Measurements from ENCODE around the gene ACBD7. TPM values are rescaled to one million over a fixed set of nuclear protein-coding genes. Genes with fewer than 3 reads are reported as not detected.

ACBD7 gene
- total RNA-seq, 1 donor, result 1.3 TPM

DNA sequence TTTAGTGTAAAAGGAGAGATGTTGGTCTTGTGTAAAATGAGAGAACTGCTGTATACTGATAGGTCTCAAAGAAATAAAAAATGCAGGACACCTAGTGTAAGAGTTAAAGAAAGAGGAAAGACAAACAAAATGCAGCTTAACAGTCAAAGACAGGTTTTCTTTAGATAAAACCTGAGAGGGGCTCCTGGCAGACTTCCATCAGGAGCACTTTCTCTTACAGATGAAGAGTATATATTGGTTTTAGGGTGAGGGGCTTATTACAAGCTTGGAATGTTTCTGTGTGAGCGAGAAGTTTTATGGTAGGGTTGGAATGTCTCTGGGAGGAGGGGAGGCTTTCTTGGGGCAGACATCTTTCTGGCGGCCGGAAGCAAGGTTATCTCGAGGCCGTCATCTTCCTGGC lies 16.2 kb downstream of the ACBD7 start:
- TF ChIP-seq, protein P1, sequence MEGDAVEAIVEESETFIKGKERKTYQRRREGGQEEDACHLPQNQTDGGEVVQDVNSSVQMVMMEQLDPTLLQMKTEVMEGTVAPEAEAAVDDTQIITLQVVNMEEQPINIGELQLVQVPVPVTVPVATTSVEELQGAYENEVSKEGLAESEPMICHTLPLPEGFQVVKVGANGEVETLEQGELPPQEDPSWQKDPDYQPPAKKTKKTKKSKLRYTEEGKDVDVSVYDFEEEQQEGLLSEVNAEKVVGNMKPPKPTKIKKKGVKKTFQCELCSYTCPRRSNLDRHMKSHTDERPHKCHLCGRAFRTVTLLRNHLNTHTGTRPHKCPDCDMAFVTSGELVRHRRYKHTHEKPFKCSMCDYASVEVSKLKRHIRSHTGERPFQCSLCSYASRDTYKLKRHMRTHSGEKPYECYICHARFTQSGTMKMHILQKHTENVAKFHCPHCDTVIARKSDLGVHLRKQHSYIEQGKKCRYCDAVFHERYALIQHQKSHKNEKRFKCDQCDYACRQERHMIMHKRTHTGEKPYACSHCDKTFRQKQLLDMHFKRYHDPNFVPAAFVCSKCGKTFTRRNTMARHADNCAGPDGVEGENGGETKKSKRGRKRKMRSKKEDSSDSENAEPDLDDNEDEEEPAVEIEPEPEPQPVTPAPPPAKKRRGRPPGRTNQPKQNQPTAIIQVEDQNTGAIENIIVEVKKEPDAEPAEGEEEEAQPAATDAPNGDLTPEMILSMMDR (IDR thresholded peaks at IDR 0.05; ENCODE audit: insufficient read depth, low read depth, low read length), result no peak
- DNase-seq (ENCODE audit: low read depth), result no peak
- H3K4me3 ChIP-seq (ENCODE audit: low read depth, low read length), result no peak overlapping the region

DNA sequence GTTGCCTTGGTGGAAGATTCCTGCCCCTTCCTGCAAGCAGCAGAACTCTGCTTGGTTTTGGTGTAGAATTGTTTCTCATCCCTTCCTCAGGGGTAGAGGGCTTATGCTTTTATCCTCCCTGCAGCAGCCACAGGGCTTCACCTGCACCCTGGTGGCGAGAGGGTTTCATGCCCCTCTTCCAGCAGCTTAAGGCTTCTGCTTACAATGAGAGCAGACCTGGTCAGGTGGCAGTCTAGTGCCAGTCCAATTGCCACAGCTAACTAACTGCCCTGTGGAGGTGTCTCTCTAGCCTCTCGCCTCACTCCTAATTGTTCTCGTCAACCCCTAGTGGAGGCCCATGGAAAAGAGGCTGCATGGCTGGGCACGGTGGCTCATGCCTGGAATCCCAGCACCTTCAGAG lies 19.3 kb downstream of the ACBD7 start:
- TF ChIP-seq, protein P1 (IDR thresholded peaks at IDR 0.05; ENCODE audit: insufficient read depth, low read depth, low read length), result peak; percentile 8

DNA sequence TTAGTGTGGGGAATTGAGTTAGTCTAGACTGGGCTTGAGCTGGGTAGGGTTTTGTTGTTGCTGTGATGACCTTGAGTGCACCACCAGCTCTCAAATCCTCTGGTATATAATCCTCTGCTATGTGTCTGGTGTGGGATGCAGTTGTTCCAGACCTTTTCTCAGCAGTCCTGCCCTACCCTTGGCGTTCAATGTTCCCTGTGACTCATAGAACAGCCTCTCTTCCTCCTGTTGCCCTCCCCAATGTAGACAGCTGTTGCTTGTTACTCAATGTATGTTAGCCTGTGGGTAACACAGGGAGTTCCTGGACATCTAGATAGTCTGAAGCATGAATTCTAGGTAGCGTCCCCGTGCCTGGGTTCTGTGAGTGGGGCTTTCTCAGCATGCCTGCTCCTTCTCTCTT lies 19.8 kb downstream of the ACBD7 start:
- DNase-seq (ENCODE audit: low read depth), result peak; percentile 94
- TF ChIP-seq, protein P1 (IDR thresholded peaks at IDR 0.05; ENCODE audit: insufficient read depth, low read depth, low read length), result no peak
- no peak overlapping the region for H3K4me3 ChIP-seq (ENCODE audit: low read depth, low read length)

More for the DNA sequence above, 19.3 kb downstream of the ACBD7 start:
- no peak overlapping the region for H3K4me3 ChIP-seq (ENCODE audit: low read depth, low read length)
- no peak for DNase-seq (ENCODE audit: low read depth)

DNA sequence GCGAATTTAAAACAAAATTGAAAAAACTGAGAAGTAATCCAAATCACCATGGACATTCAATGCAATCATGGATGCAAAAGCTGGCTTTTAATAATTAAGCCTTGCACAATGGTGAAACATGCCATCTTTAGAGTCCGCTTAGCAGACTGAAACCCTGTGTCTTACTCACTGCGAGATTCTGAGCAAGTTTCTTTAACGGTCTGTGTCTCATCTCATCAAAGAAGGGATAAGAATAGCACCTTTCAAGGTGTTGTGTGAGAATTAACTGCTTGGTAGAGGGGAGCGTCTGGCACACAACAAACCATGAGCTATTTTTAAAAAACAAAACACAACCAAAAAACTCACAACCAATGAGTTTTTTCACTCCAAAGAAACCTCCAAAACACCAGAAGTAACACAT lies 21.4 kb downstream of the ACBD7 start:
- TF ChIP-seq, protein P1 (IDR thresholded peaks at IDR 0.05; ENCODE audit: insufficient read depth, low read depth, low read length), result no peak
- H3K4me3 ChIP-seq (ENCODE audit: low read depth, low read length), result no peak overlapping the region
- no peak for DNase-seq (ENCODE audit: low read depth)

DNA sequence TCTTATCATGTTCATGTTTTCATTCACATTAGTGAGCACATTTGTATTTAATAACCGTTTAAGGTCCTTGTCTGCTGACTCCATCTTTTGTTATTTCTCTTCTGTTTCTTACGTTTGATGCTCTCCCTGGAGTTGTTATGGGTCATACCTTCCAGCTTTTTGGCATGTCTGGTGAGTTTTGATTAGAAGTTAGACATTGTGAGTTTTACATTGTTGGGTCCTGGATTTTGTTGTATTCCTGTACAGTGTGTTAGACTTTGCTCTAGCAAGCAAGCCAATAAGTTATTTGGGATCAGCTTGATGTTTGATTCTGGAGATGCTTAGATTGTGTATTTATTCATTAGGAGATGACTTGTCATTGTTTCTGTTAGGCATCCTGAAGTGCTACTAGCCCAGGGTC lies 27.9 kb downstream of the ACBD7 start:
- DNase-seq (ENCODE audit: low read depth), result no peak
- no peak overlapping the region for H3K4me3 ChIP-seq (ENCODE audit: low read depth, low read length)
- TF ChIP-seq, protein P1 (IDR thresholded peaks at IDR 0.05; ENCODE audit: insufficient read depth, low read depth, low read length), result no peak

GRCh38 chr10:15059914-15060313 lies 28.7 kb downstream of the ACBD7 start:
- no peak overlapping the region for H3K4me3 ChIP-seq (ENCODE audit: low read depth, low read length)
- no peak for DNase-seq (ENCODE audit: low read depth)
- TF ChIP-seq, protein P1 (IDR thresholded peaks at IDR 0.05; ENCODE audit: insufficient read depth, low read depth, low read length), result no peak

- no peak for DNase-seq (ENCODE audit: low read depth)
- H3K4me3 ChIP-seq (ENCODE audit: low read depth, low read length), result no peak overlapping the region
- TF ChIP-seq, protein P1 (IDR thresholded peaks at IDR 0.05; ENCODE audit: insufficient read depth, low read depth, low read length), result no peak
Measured at GRCh38 chr10:15058689-15059088, 29.9 kb downstream of the ACBD7 start.

Data from fibroblast of villous mesenchyme (primary cell).